ENCODE results near the gene NPSR1. TPM values are rescaled to one million over a fixed set of nuclear protein-coding genes. Genes with fewer than 3 reads are reported as not detected.
"Not testable (repeated sequence)": the region's sequence is repeated elsewhere in the genome, so short reads cannot be mapped to it uniquely, and the experiment has no call there.

The NPSR1 gene
- total RNA-seq, 1 donor from 2014 or later = not detected

DNA sequence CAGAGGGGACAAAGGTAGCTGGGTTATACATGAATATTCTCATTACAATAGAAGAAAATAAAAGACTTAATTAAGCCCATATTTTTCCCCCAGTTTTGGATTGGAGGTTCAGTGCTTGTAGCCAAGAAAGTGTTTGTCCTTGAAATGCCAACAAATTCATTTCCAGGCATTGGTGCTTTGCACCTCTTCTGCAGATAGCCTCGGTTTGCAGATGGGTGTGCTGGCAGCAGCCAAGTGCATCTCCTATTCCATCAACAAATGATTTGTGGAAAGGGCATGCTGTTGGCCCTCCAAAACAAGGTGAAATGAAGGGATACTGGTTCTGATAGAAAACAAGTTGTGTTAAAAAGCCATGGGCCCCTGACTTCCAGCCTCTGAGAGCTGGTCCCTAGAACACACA, 192.0 kb downstream of the NPSR1 start:
- H3K36me3 ChIP-seq = no peaks in the 10 kb centered on the region
- H3K27ac ChIP-seq (replicated peaks) = no peak overlapping the region
- intact Hi-C loops (cut with micrococcal nuclease) = no loop called here
- H3K27me3 ChIP-seq (ENCODE audit: low read depth) = peaks cover 26% of the 10 kb centered on the region
- H3K4me1 ChIP-seq = no peaks in the 10 kb centered on the region
- H3K9me3 ChIP-seq (replicated peaks) = no peaks in the 10 kb centered on the region
- TF ChIP-seq, protein P1, sequence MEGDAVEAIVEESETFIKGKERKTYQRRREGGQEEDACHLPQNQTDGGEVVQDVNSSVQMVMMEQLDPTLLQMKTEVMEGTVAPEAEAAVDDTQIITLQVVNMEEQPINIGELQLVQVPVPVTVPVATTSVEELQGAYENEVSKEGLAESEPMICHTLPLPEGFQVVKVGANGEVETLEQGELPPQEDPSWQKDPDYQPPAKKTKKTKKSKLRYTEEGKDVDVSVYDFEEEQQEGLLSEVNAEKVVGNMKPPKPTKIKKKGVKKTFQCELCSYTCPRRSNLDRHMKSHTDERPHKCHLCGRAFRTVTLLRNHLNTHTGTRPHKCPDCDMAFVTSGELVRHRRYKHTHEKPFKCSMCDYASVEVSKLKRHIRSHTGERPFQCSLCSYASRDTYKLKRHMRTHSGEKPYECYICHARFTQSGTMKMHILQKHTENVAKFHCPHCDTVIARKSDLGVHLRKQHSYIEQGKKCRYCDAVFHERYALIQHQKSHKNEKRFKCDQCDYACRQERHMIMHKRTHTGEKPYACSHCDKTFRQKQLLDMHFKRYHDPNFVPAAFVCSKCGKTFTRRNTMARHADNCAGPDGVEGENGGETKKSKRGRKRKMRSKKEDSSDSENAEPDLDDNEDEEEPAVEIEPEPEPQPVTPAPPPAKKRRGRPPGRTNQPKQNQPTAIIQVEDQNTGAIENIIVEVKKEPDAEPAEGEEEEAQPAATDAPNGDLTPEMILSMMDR (IDR thresholded peaks at IDR 0.05; ENCODE audit: borderline replicate concordance) = no peak
- DNase-seq = no peak
- H3K4me3 ChIP-seq = no peak overlapping the region

DNA sequence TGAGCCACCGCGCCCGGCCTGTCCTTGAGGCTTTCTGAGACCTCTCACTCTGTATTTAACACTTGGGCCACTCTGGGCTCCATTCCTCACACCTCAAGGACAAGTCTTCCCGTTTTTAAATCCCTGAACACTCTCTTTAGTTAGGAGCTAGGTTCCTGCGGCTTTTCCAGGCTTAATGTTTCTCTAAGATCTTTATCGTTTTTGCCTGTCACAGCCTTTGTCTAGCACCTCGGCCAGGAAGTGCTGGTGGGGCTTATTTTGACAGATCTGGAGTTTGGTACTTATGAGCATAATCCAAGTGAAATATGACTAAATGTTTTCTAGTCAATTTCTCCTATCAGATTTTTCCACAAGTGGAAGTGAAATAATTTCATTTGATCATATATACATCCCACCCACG, 192.7 kb downstream of the NPSR1 start:
- TF ChIP-seq, protein P1 (IDR thresholded peaks at IDR 0.05; ENCODE audit: borderline replicate concordance) = no peak
- no peaks in the 10 kb centered on the region for H3K36me3 ChIP-seq
- no peak overlapping the region for H3K4me3 ChIP-seq
- no peak overlapping the region for H3K27ac ChIP-seq (replicated peaks)
- no peaks in the 10 kb centered on the region for H3K4me1 ChIP-seq
- H3K27me3 ChIP-seq (ENCODE audit: low read depth) = peaks cover 19% of the 10 kb centered on the region
- no peaks in the 10 kb centered on the region for H3K9me3 ChIP-seq (replicated peaks)
- intact Hi-C loops (cut with micrococcal nuclease) = no loop called here
- no peak for DNase-seq

DNA sequence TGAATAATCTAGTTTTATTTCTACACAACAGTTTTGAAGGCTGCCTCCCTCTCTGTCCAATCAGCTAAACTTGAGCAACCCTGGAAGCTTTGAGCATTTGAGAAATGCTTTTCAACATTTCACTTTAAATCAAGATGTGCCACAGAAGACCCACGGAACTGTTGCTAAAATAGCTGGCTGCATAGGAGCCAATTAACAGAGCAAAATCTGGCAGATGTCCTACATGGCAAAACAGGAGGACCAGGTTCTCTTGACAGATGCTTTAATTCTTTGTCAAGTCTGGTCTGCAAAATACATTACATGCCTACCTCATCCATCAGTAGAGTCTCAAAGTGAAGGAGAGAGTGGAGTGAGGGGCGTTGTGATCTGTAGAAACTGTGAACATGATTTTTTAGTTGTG, 193.4 kb downstream of the NPSR1 start:
- Histone ChIP-seq H3K4me1 (no peaks in the 10 kb centered on the region), H3K27me3 (ENCODE audit: low read depth) (peaks cover 14% of the 10 kb centered on the region), H3K9me3 (replicated peaks) (no peaks in the 10 kb centered on the region), H3K27ac (replicated peaks) (no peak overlapping the region), H3K36me3 (no peaks in the 10 kb centered on the region), H3K4me3 (no peak overlapping the region)
- DNase-seq = no peak
- TF ChIP-seq, protein P1 (IDR thresholded peaks at IDR 0.05; ENCODE audit: borderline replicate concordance) = no peak
- intact Hi-C loops (cut with micrococcal nuclease) = no loop called here

GRCh38 chr7:34858444-34858843, 200.4 kb downstream of the NPSR1 start:
- H3K9me3 ChIP-seq (replicated peaks); intact Hi-C loops (cut with micrococcal nuclease); H3K36me3 ChIP-seq; H3K27ac ChIP-seq (replicated peaks); H3K27me3 ChIP-seq (ENCODE audit: low read depth); H3K4me1 ChIP-seq; DNase-seq; H3K4me3 ChIP-seq: not testable (repeated sequence)

DNA sequence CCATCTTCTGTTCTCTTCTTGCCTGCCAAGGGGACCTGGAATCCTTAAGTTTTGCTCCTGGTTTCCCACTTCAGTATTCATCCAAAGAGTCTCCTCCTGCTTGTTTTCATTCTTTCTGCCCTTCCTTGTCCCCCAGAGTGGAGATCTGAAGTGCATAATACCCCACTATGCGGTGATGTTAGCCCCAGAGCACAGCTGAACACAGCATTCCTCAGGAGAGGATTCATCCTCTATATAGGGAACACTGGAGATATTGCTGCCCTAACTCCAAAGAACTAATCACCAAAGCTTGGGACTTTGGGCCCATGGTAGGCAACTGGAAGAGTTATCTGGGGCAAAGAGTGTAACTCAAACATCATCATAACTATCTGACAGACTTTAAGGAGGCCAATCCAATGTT, 201.3 kb downstream of the NPSR1 start:
- H3K27me3 ChIP-seq (ENCODE audit: low read depth); H3K9me3 ChIP-seq (replicated peaks); DNase-seq; H3K4me1 ChIP-seq; H3K36me3 ChIP-seq; H3K4me3 ChIP-seq; intact Hi-C loops (cut with micrococcal nuclease); H3K27ac ChIP-seq (replicated peaks): not testable (repeated sequence)

GRCh38 chr7:34866222-34866621, 208.2 kb downstream of the NPSR1 start:
- H3K27me3 ChIP-seq (ENCODE audit: low read depth); H3K4me3 ChIP-seq; H3K9me3 ChIP-seq (replicated peaks); H3K27ac ChIP-seq (replicated peaks); H3K36me3 ChIP-seq; intact Hi-C loops (cut with micrococcal nuclease); DNase-seq; H3K4me1 ChIP-seq: not testable (repeated sequence)

- H3K4me3 ChIP-seq; intact Hi-C loops (cut with micrococcal nuclease); H3K4me1 ChIP-seq; H3K36me3 ChIP-seq; H3K27ac ChIP-seq (replicated peaks); H3K27me3 ChIP-seq (ENCODE audit: low read depth); DNase-seq: not testable (repeated sequence)
- H3K9me3 ChIP-seq (replicated peaks) = peaks cover 14% of the 10 kb centered on the region
Observed at GRCh38 chr7:34867341-34867740, 209.3 kb downstream of the NPSR1 start.

DNA sequence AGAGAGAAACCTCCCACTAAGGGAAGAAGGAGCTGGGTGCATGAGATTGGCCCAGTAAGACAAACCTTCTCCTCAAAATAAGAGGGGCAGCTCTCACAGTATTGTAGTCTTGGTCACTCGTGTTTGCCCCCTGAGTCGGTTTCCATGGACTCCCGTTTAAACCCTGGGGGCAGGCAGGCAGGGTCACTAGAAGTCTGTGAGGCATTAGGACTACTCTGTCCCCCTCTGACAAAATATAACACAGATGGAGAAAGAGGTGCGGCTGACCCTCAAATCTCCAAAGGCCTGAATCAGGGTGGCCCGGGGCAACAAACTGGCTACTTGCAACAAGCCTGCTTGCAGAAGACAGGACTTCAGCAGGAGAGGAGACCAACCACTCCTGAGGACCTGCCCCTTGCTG, 210.6 kb downstream of the NPSR1 start:
- H3K4me1 ChIP-seq; intact Hi-C loops (cut with micrococcal nuclease); H3K27me3 ChIP-seq (ENCODE audit: low read depth); H3K4me3 ChIP-seq; H3K27ac ChIP-seq (replicated peaks); DNase-seq; H3K36me3 ChIP-seq: not testable (repeated sequence)
- peaks cover 22% of the 10 kb centered on the region for H3K9me3 ChIP-seq (replicated peaks)
